HG03280 (cell line): ENCODE data around the gene HEG1.

Source experiments
- ATAC-seq: cut with Tn5 transposase; IDR thresholded peaks from one replicate; pipeline ENCODE4 v1.9.1; 2021; ENCODE audit warnings: mild to moderate bottlenecking, moderate library complexity; ENCODE audit not compliant: unreplicated experiment

The HEG1 gene

GRCh38 chr3:124993466-124993865 is 62.3 kb downstream of the HEG1 start:
- ATAC-seq, result no peak

GRCh38 chr3:124992041-124992440 is 63.8 kb downstream of the HEG1 start:
- no peak for ATAC-seq

GRCh38 chr3:124986192-124987143 is 69.3 kb downstream of the HEG1 start:
- no peak for ATAC-seq

GRCh38 chr3:124985349-124985748 is 70.4 kb downstream of the HEG1 start:
- no peak for ATAC-seq

GRCh38 chr3:124984754-124985153 is 71.0 kb downstream of the HEG1 start:
- ATAC-seq, result no peak

GRCh38 chr3:124982855-124983254 is 72.9 kb downstream of the HEG1 start:
- no peak for ATAC-seq

GRCh38 chr3:124981472-124981871 is 74.3 kb downstream of the HEG1 start:
- ATAC-seq, result no peak

GRCh38 chr3:124978627-124979026 is 77.2 kb downstream of the HEG1 start:
- ATAC-seq, result no peak

GRCh38 chr3:124976383-124976782 is 79.4 kb downstream of the HEG1 start:
- no peak for ATAC-seq

- no peak for ATAC-seq
These were observed 81.1 kb downstream of the HEG1 start for GRCh38 chr3:124974691-124975090.

- no peak for ATAC-seq
These were observed 82.5 kb downstream of the HEG1 start for GRCh38 chr3:124973290-124973689.

- no peak for ATAC-seq
These were observed 83.3 kb downstream of the HEG1 start for GRCh38 chr3:124972457-124972856.

- no peak for ATAC-seq
These were observed 85.7 kb downstream of the HEG1 start for GRCh38 chr3:124969963-124970722.

GRCh38 chr3:124969190-124969589 is 86.6 kb downstream of the HEG1 start:
- ATAC-seq, result no peak

- no peak for ATAC-seq
These were observed 87.8 kb downstream of the HEG1 start for GRCh38 chr3:124967964-124968363.

GRCh38 chr3:124966521-124967445 is 89.0 kb downstream of the HEG1 start:
- ATAC-seq, result no peak

- no peak for ATAC-seq
These were observed 90.4 kb downstream of the HEG1 start for GRCh38 chr3:124965413-124965812.

- ATAC-seq, result no peak
These were observed 91.4 kb downstream of the HEG1 start for GRCh38 chr3:124964387-124964786.

- ATAC-seq, result no peak
These were observed 92.0 kb downstream of the HEG1 start for GRCh38 chr3:124963755-124964154.

- ATAC-seq, result no peak
These were observed 93.3 kb downstream of the HEG1 start for GRCh38 chr3:124962403-124962940.

GRCh38 chr3:124960698-124961097 is 95.1 kb downstream of the HEG1 start:
- no peak for ATAC-seq
